K562 (cell line): ENCODE data around the gene ARHGEF38. TPM values are rescaled to one million over a fixed set of nuclear protein-coding genes. Genes with fewer than 3 reads are reported as not detected.

ENCODE experiments used
- ATAC-seq: fragments of 200-7000 bp; cut with Tn5 transposase; 3 replicates; pipeline ENCODE4 v1.9.1; 2020; ENCODE audit warnings: moderate library complexity
- BruUV-seq: library from RNA; stranded (reverse); fragments of 400-500 nt; replicated peaks from 2 replicates; lab custom pipeline; 2021; lab: Mats Ljungman, UMichigan
- CTCF ChIA-PET: fragments of 300-600 bp; formaldehyde crosslinking; extraction: SDS; loops from one replicate; lab custom pipeline; 2021; ENCODE audit warnings: low intra/inter-chr PET ratio; lab: Yijun Ruan, JAX
- POLR2A ChIA-PET: fragments of 300-600, 350-650 bp; sonication (Branson Sonifier 250); formaldehyde crosslinking; extraction: SDS; loops from one replicate; lab custom pipeline; 2021; ENCODE audit warnings: antibody characterized with exemption, inconsistent platforms; lab: Yijun Ruan, JAX
- DNase-seq, 4 experiments: peaks; one replicate each; pipeline versions ENCODE4 v3.0.0 to v3.0.0-alpha.2; 2011 to 2018; ENCODE audit warnings: low spot score in 3 of 4, mixed read lengths in 3 of 4; ENCODE audit errors: extremely low read depth in 1 of 4
- FAIRE-seq: peaks from 2 replicates; lab custom pipeline; 2011; peaks lifted over from hg19 to GRCh38; lab: Jason Lieb, UNC
- H2AFZ ChIP-seq: 2 replicates; pipeline ENCODE4 v1.6.0; 2011; ENCODE audit warnings: low read depth, low read length, control low read depth, inconsistent platforms
- H3K27ac ChIP-seq: fragments of 200-600 bp; 3 replicates; pipeline ENCODE4 v1.8.0; 2011; ENCODE audit warnings: low read depth, mild to moderate bottlenecking, control low read depth, inconsistent platforms, low read length, moderate library complexity, mixed read lengths; ENCODE audit errors: extremely low read depth
- H3K27me3 ChIP-seq, 2 experiments: fragments of 300-600 bp in 1 of 2; 2 replicates in 1 of 2; 3 replicates in 1 of 2; pipeline versions ENCODE4 v1.6.0 to v1.8.0; 2011; ENCODE audit warnings: inconsistent platforms in 2 of 2, low read length in 2 of 2, mild to moderate bottlenecking in 1 of 2, mixed read lengths in 1 of 2, moderate library complexity in 1 of 2; ENCODE audit not compliant: control insufficient read depth in 2 of 2, insufficient read depth in 2 of 2
- H3K36me3 ChIP-seq: fragments of 300-600 bp; 3 replicates; pipeline ENCODE4 v1.8.0; 2011; ENCODE audit warnings: mild to moderate bottlenecking, low read length, inconsistent platforms; ENCODE audit not compliant: control insufficient read depth, insufficient read depth
- H3K4me1 ChIP-seq, 2 experiments: fragments of 200-600 bp in 1 of 2; replicated peaks in 1 of 2; 2 replicates in 1 of 2; 3 replicates in 1 of 2; pipeline versions ENCODE4 v1.5.1 to v1.8.0; 2011; ENCODE audit warnings: inconsistent platforms in 2 of 2, low read length in 2 of 2, mild to moderate bottlenecking in 1 of 2, mixed read lengths in 1 of 2, moderate library complexity in 1 of 2; ENCODE audit not compliant: control insufficient read depth in 2 of 2, insufficient read depth in 2 of 2
- H3K4me2 ChIP-seq: 2 replicates; pipeline ENCODE4 v1.6.1; 2011; ENCODE audit warnings: low read length, control low read depth, inconsistent platforms, mixed read lengths; ENCODE audit not compliant: insufficient read depth
- H3K4me3 ChIP-seq: fragments of 200-600 bp; sonication (generic), shearing (Covaris generic); 2 replicates; pipeline ENCODE4 v1.5.1; 2016; ENCODE audit warnings: control low read depth, inconsistent platforms
- H3K79me2 ChIP-seq: fragments of 200-600 bp; 3 replicates; pipeline ENCODE4 v1.8.0; 2011; ENCODE audit warnings: low read length, inconsistent platforms; ENCODE audit not compliant: control insufficient read depth, insufficient read depth
- H3K9ac ChIP-seq, 2 experiments: 2 replicates each; pipeline versions ENCODE4 v1.6.0 to v1.6.1; 2011; ENCODE audit warnings: low read depth in 2 of 2, low read length in 2 of 2, control low read depth in 1 of 2, inconsistent platforms in 1 of 2, mild to moderate bottlenecking in 1 of 2, mixed read lengths in 1 of 2; ENCODE audit not compliant: insufficient read depth in 1 of 2
- H3K9me1 ChIP-seq: one replicate; pipeline ENCODE4 v1.6.0; 2011; ENCODE audit warnings: inconsistent platforms, mild to moderate bottlenecking, low read length, moderate library complexity; ENCODE audit not compliant: control insufficient read depth, insufficient read depth
- H3K9me3 ChIP-seq: replicated peaks from 2 replicates; pipeline ENCODE4 v1.5.1; 2011; ENCODE audit warnings: low read depth, low read length, inconsistent platforms; ENCODE audit not compliant: control insufficient read depth, insufficient read depth
- H4K20me1 ChIP-seq: replicated peaks from 2 replicates; pipeline ENCODE4 v1.6.1; 2011; ENCODE audit warnings: low read length, inconsistent platforms, mixed read lengths; ENCODE audit not compliant: control insufficient read depth, insufficient read depth
- COPS2 ChIP-seq: fragments of 450-650 bp; conservative IDR thresholded peaks from 2 replicates; pipeline ENCODE4 v1.6.1; 2016; ENCODE audit warnings: mild to moderate bottlenecking, moderate library complexity
- ELF2 ChIP-seq: fragments of 250-450 bp; sonication (Bioruptor Pico); IDR thresholded peaks from 2 replicates; pipeline ENCODE4 v1.5.0; 2021; ENCODE audit warnings: mild to moderate bottlenecking
- RERE ChIP-seq: sonication (generic); formaldehyde crosslinking; IDR thresholded peaks from 2 replicates; pipeline ENCODE4 v1.8.0; 2023; ENCODE audit warnings: missing genetic modification reagents, mild to moderate bottlenecking, borderline replicate concordance
- TCF7 ChIP-seq: sonication (generic); IDR thresholded peaks from 2 replicates; pipeline ENCODE4 v1.6.1; 2016; ENCODE audit warnings: antibody characterized with exemption, borderline replicate concordance
- ZNF175 ChIP-seq: fragments of 200-800 bp; sonication (Bioruptor generic); IDR thresholded peaks from 2 replicates; pipeline ENCODE4 v1.6.1; 2016; ENCODE audit warnings: low read depth, mild to moderate bottlenecking, missing genetic modification characterization, missing compliant biosample characterization
- ZNF274 ChIP-seq: IDR thresholded peaks from 2 replicates; pipeline ENCODE4 v1.6.1; 2011; ENCODE audit warnings: low read depth, mild to moderate bottlenecking, low read length, moderate library complexity, borderline replicate concordance
- ZNF511 ChIP-seq: sonication (generic); formaldehyde crosslinking; IDR thresholded peaks from 2 replicates; pipeline ENCODE4 v1.8.0; 2022; ENCODE audit warnings: mild to moderate bottlenecking, missing genetic modification reagents
- WGBS: fragments of 100-300 bp; shearing (Covaris generic); methylation state at CpG from one replicate; pipeline ENCODE4 v1.1.6; 2016; ENCODE audit warnings: low coverage, mixed read lengths; ENCODE audit not compliant: insufficient coverage; ENCODE audit errors: missing lambda C conversion rate; 5-methylcytosine and 5-hydroxymethylcytosine counted together
- in situ Hi-C: fragments of 300-500 bp; cut with MboI; formaldehyde crosslinking; loops from 4 replicates; pipeline ENCODE4 v1.15.0; 2018; ENCODE audit warnings: inconsistent platforms, mixed read lengths
- intact Hi-C: fragments of 100-400 bp; cut with micrococcal nuclease; formaldehyde crosslinking; loops from 2 replicates; pipeline ENCODE4 v1.14.2; 2022
- polyA plus RNA-seq, 8 experiments: library from polyadenylated mRNA; depleted of rRNA in 4 of 8; stranded (reverse) in 5 of 8; unstranded in 3 of 8; fragments of >200 nt; fragmentation: Nextera tagmentation in 2 of 8; fragmentation: Illumina TruSeq in 1 of 8; extraction: Ambion mirVana in 2 of 8; extraction: Trizol in 1 of 8; gene quantifications; 2 replicates each; pipeline versions ENCODE4 v1.2.1 to v1.2.3, GENCODE V29; 2011 to 2014; ENCODE audit warnings: inconsistent platforms in 1 of 8, missing spikeins in 1 of 8
- total RNA-seq, 7 experiments: library from RNA; depleted of rRNA in 6 of 7; stranded (reverse); fragments of >200 nt in 6 of 7; fragmentation: Illumina TruSeq in 2 of 7; extraction: Trizol in 2 of 7; gene quantifications; 2 replicates each; pipeline versions ENCODE4 v1.2.1 to v1.2.3, GENCODE V29; 2011 to 2021; ENCODE audit warnings: low replicate concordance in 1 of 7

The ARHGEF38 gene
- total and polyA plus RNA-seq, 9 of the 15 experiments (the other 6 are each of a cell fraction or from before 2014, with no cell fraction given), result 0.17 TPM; not detected in 8

- TF ChIP-seq ZNF175 (CRISPR knock-in tag) (no peak), ZNF511 (CRISPR knock-in tag) (no peak), RERE (no peak), ELF2 (CRISPR knock-in tag) (no peak), COPS2 (no peak), ZNF274 (no peak), TCF7 (no peak)
- H3K4me3 ChIP-seq, result no peak overlapping the region
- FAIRE-seq (no peak), ATAC-seq (no peak), DNase-seq (no peak)
- in situ Hi-C loops (loop anchor here (25.0 kb wide), 1 partner anchor 593 kb away; no protein-coding TSS in a partner anchor), intact Hi-C loops (no loop called here)
- H3K9me3 ChIP-seq, result no peaks in the 10 kb centered on the region
- ChIA-PET POLR2A (no interaction called here), CTCF (no interaction called here)
- H3K9ac ChIP-seq, result no peak overlapping the region
- no peaks in the 10 kb centered on the region for H3K79me2 ChIP-seq
- H3K36me3 ChIP-seq, result no peaks in the 10 kb centered on the region
- no peaks in the 10 kb centered on the region for H3K4me1 ChIP-seq
- H2AFZ ChIP-seq, result no peak overlapping the region
- H3K4me2 ChIP-seq, result no peak overlapping the region
- BruUV-seq, result no TSS peak
- no peaks in the 10 kb centered on the region for H3K9me1 ChIP-seq
- 0% methylated on average over 7 of the region's 7 CpGs for WGBS
- no peak overlapping the region for H3K27ac ChIP-seq
- H3K27me3 ChIP-seq, result no peaks in the 10 kb centered on the region; a peak in 1 of 5 replicates
- no peaks in the 10 kb centered on the region for H4K20me1 ChIP-seq
Measured at GRCh38 chr4:105594099-105595010, 41.9 kb downstream of the ARHGEF38 start.
